H1 (cell line): Measurements from ENCODE around the gene SOD2. TPM values are rescaled to one million over a fixed set of nuclear protein-coding genes. Genes with fewer than 3 reads are reported as not detected.

Experiments used
- CTCF ChIA-PET: fragments of 300-600 bp; sonication (Branson Sonifier 250); formaldehyde crosslinking; loops from one replicate; lab custom pipeline; 2021; ENCODE audit not compliant: partially characterized antibody; lab: Charles Lee
- POLR2A ChIA-PET: fragments of 300-600 bp; sonication (Branson Sonifier 250); formaldehyde crosslinking; loops from one replicate; lab custom pipeline; 2021; ENCODE audit warnings: inconsistent platforms; ENCODE audit not compliant: partially characterized antibody; lab: Charles Lee
- DNase-seq, 2 experiments: peaks; one replicate each; pipeline versions ENCODE4 v3.0.0 to v3.0.0-alpha.2; 2010 to 2022; ENCODE audit warnings: low spot score in 2 of 2, low read depth in 1 of 2, mixed read lengths in 1 of 2
- FAIRE-seq: peaks from 2 replicates; lab custom pipeline; 2011; peaks lifted over from hg19 to GRCh38; lab: Jason Lieb, UNC
- H2AFZ ChIP-seq: 2 replicates; pipeline ENCODE4 v1.8.1; 2012; ENCODE audit warnings: low read length, inconsistent platforms
- H2AK5ac ChIP-seq: 2 replicates; pipeline ENCODE4 v1.6.1; 2013; ENCODE audit warnings: low read depth, low read length
- H2BK120ac ChIP-seq: replicated peaks from 2 replicates; pipeline ENCODE3; 2013; ENCODE audit warnings: low read depth, low read length, inconsistent platforms
- H2BK12ac ChIP-seq: 2 replicates; pipeline ENCODE4 v1.6.1; 2013; ENCODE audit warnings: low read depth, low read length
- H2BK15ac ChIP-seq: 2 replicates; pipeline ENCODE4 v1.6.1; 2013; ENCODE audit warnings: low read length
- H2BK20ac ChIP-seq: 2 replicates; pipeline ENCODE4 v1.6.1; 2013; ENCODE audit warnings: low read length
- H2BK5ac ChIP-seq: 2 replicates; pipeline ENCODE4 v1.6.1; 2013; ENCODE audit warnings: low read depth, low read length
- H3K14ac ChIP-seq: 2 replicates; pipeline ENCODE4 v1.6.1; 2013; ENCODE audit warnings: inconsistent platforms; ENCODE audit not compliant: insufficient read length
- H3K18ac ChIP-seq: 2 replicates; pipeline ENCODE4 v1.6.1; 2013; ENCODE audit warnings: low read length; ENCODE audit errors: extremely low read depth
- H3K23ac ChIP-seq: 2 replicates; pipeline ENCODE4 v1.6.1; 2013; ENCODE audit warnings: inconsistent platforms; ENCODE audit not compliant: insufficient read length
- H3K23me2 ChIP-seq: 2 replicates; pipeline ENCODE4 v1.6.1; 2013; ENCODE audit warnings: low read depth, low read length
- H3K27ac ChIP-seq: 2 replicates; pipeline ENCODE4 v1.6.1; 2011; ENCODE audit warnings: low read depth, low read length, inconsistent platforms
- H3K27me3 ChIP-seq, 4 experiments: replicated peaks in 1 of 4; 1 replicate in 1 of 4; 2 replicates in 3 of 4; pipeline versions ENCODE4 v1.6.1 to v1.8.1; 2011 to 2013; ENCODE audit warnings: low read length in 3 of 4, mild to moderate bottlenecking in 3 of 4, inconsistent platforms in 2 of 4, mixed read lengths in 2 of 4, moderate library complexity in 1 of 4; ENCODE audit not compliant: control insufficient read depth in 3 of 4, insufficient read depth in 3 of 4; ENCODE audit errors: extremely low read depth in 1 of 4
- H3K36me3 ChIP-seq, 4 experiments: 2 replicates each; pipeline versions ENCODE4 v1.6.1 to v1.8.1; 2011 to 2013; ENCODE audit warnings: mild to moderate bottlenecking in 4 of 4, low read length in 3 of 4, moderate library complexity in 2 of 4, control low read depth in 1 of 4, inconsistent platforms in 1 of 4; ENCODE audit not compliant: insufficient read depth in 4 of 4, control insufficient read depth in 2 of 4
- H3K4ac ChIP-seq: replicated peaks from 2 replicates; pipeline ENCODE3; 2013; ENCODE audit warnings: low read length, low read depth, mixed read lengths, inconsistent platforms; ENCODE audit not compliant: insufficient read length
- H3K4me1 ChIP-seq, 4 experiments: replicated peaks in 1 of 4; 1 replicate in 1 of 4; 2 replicates in 3 of 4; pipeline versions ENCODE4 v1.6.1 to v1.8.1; 2011 to 2013; ENCODE audit warnings: low read length in 3 of 4, inconsistent platforms in 2 of 4, mixed read lengths in 1 of 4; ENCODE audit not compliant: insufficient read depth in 4 of 4, control insufficient read depth in 3 of 4
- H3K4me2 ChIP-seq, 2 experiments: 2 replicates each; pipeline versions ENCODE4 v1.6.1 to v1.8.1; 2011 to 2013; ENCODE audit warnings: low read depth in 2 of 2, low read length in 2 of 2, control low read depth in 1 of 2, inconsistent platforms in 1 of 2, mild to moderate bottlenecking in 1 of 2; ENCODE audit not compliant: insufficient read depth in 1 of 2
- H3K4me3 ChIP-seq, 4 experiments: fragments of 200-600, 300-600 bp in 1 of 4; sonication (generic), shearing (Covaris generic), sonication (Bioruptor Twin) in 1 of 4; 2 replicates each; pipeline versions ENCODE4 v1.5.1 to v1.8.1; 2011 to 2016; ENCODE audit warnings: low read length in 4 of 4, low read depth in 3 of 4, control low read depth in 2 of 4, inconsistent platforms in 2 of 4, mild to moderate bottlenecking in 2 of 4, mixed read lengths in 1 of 4, moderate library complexity in 1 of 4; ENCODE audit not compliant: insufficient read depth in 2 of 4; ENCODE audit errors: extremely low read depth in 1 of 4
- H3K56ac ChIP-seq: replicated peaks from 2 replicates; pipeline ENCODE3; 2013; ENCODE audit warnings: low read depth, mild to moderate bottlenecking, mixed read lengths, low read length, inconsistent platforms; ENCODE audit not compliant: insufficient read length
- H3K79me1 ChIP-seq: 2 replicates; pipeline ENCODE4 v1.6.1; 2013; ENCODE audit warnings: low read depth, low read length, control low read depth
- H3K79me2 ChIP-seq, 2 experiments: 2 replicates each; pipeline versions ENCODE4 v1.6.1 to v1.8.1; 2012 to 2013; ENCODE audit warnings: low read length in 2 of 2, mild to moderate bottlenecking in 2 of 2, inconsistent platforms in 1 of 2; ENCODE audit not compliant: insufficient read depth in 2 of 2, control insufficient read depth in 1 of 2
- H3K9ac ChIP-seq, 4 experiments: replicated peaks in 1 of 4; 1 replicate in 1 of 4; 2 replicates in 3 of 4; pipeline versions ENCODE4 v1.6.1 to v1.8.1; 2011 to 2013; ENCODE audit warnings: low read depth in 3 of 4, low read length in 3 of 4, control low read depth in 2 of 4, mild to moderate bottlenecking in 2 of 4, moderate library complexity in 2 of 4, inconsistent platforms in 1 of 4; ENCODE audit errors: extremely low read depth in 1 of 4
- H3K9me3 ChIP-seq, 2 experiments: 2 replicates each; pipeline versions ENCODE4 v1.6.1 to v1.8.1; 2012 to 2013; ENCODE audit warnings: mild to moderate bottlenecking in 2 of 2, moderate library complexity in 2 of 2, control low read depth in 1 of 2, inconsistent platforms in 1 of 2, low read depth in 1 of 2, low read length in 1 of 2, mixed read lengths in 1 of 2; ENCODE audit not compliant: insufficient read depth in 2 of 2
- H4K20me1 ChIP-seq, 2 experiments: replicated peaks in 1 of 2; 2 replicates each; pipeline versions ENCODE3 to v1.8.1; 2011 to 2013; ENCODE audit warnings: inconsistent platforms in 2 of 2, low read length in 2 of 2, mild to moderate bottlenecking in 1 of 2; ENCODE audit not compliant: insufficient read depth in 2 of 2, control insufficient read depth in 1 of 2
- H4K5ac ChIP-seq: 2 replicates; pipeline ENCODE4 v1.6.1; 2013; ENCODE audit warnings: low read length, low read depth, mixed read lengths, inconsistent platforms; ENCODE audit not compliant: insufficient read length
- H4K8ac ChIP-seq: 2 replicates; pipeline ENCODE4 v1.8.0; 2013; ENCODE audit warnings: mild to moderate bottlenecking, moderate library complexity, low read length, inconsistent platforms; ENCODE audit not compliant: insufficient read depth; ENCODE audit errors: extremely low read depth
- H4K91ac ChIP-seq: replicated peaks from 2 replicates; pipeline ENCODE3; 2013; ENCODE audit warnings: low read length, mixed read lengths, inconsistent platforms; ENCODE audit not compliant: insufficient read length
- BCL11A ChIP-seq, 2 experiments: IDR thresholded peaks; one replicate each; pipeline ENCODE4 v1.6.1; 2011; ENCODE audit warnings: low read depth in 2 of 2, low read length in 2 of 2, mild to moderate bottlenecking in 2 of 2
- JUN ChIP-seq: IDR thresholded peaks from 2 replicates; pipeline ENCODE4 v1.6.1; 2011; ENCODE audit warnings: low read depth, mild to moderate bottlenecking, improper control_type of control experiment, low read length
- WGBS, 2 experiments: shearing (Covaris generic) in 1 of 2; methylation state at CpG; one replicate each; pipeline versions ENCODE4 v1.1.6 to v1.1.7; 2013 to 2015; ENCODE audit warnings: low lambda C conversion rate in 2 of 2, mixed read lengths in 2 of 2, inconsistent platforms in 1 of 2, low coverage in 1 of 2, missing lambda C conversion rate in 1 of 2; ENCODE audit not compliant: insufficient replicate concordance in 2 of 2, insufficient coverage in 1 of 2, insufficient read length in 1 of 2; ENCODE audit errors: extremely low coverage in 1 of 2, missing lambda C conversion rate in 1 of 2; 5-methylcytosine and 5-hydroxymethylcytosine counted together
- polyA plus RNA-seq, 7 experiments: library from polyadenylated mRNA; depleted of rRNA in 3 of 7; stranded (reverse) in 5 of 7; unstranded in 2 of 7; fragments of >200 nt in 5 of 7; fragments of 200-250 nt in 2 of 7; gene quantifications; 1 replicate in 5 of 7; 2 replicates in 1 of 7; 4 replicates in 1 of 7; pipeline versions ENCODE4 v1.2.1 to v1.2.3, GENCODE V29; 2011 to 2013; ENCODE audit warnings: missing spikeins in 2 of 7, mixed read lengths in 2 of 7
- total RNA-seq: library from RNA; stranded (reverse); fragmentation: NEBNext Ultra II Directional; extraction: Animal tissue kit (Norgen Biotek cat#: 25700); gene quantifications from 2 replicates; pipeline ENCODE4 v1.2.1, GENCODE V29; 2021

The SOD2 gene
- total and polyA plus RNA-seq, 2 of the 8 experiments (the other 6 are each of a cell fraction or from before 2014, with no cell fraction given) = 31.1 to 88.7 TPM

DNA sequence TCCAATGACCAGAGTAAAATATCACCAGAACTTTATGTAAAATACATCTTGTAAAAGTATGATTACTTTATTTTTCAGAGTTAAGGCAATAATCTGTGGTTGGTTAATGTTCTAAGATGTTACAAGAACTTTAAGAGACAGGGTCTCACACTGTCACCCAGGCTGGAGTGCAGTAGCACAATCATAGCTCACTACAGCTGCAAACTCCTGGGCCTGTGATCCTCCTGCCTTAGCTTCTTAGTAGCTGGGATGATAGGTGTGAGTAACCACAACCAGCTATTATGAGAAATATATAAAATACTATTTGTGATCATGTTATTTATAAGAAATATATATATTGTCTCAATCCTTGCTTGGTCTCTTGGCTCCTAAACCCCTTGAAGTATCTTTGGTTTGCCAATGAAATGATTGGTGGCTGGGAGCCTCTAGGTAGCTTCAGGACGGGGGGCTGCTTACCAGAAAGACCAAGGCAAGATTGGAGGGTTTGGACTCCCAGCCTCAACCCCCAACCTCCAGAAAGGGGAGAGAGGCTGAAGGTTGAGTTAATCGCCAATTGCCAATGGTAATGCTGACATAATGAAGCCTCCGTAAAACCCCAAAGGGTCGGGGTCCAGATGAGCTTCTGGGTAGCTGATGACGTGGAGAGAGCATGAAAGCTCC is 15.4 kb downstream of the SOD2 start:
- DNase-seq = no peak
- H3K4me2 ChIP-seq = no peak overlapping the region
- no peak overlapping the region for H4K91ac ChIP-seq
- H3K18ac ChIP-seq = no peak overlapping the region
- no peaks in the 10 kb centered on the region for H4K20me1 ChIP-seq
- no peak overlapping the region for H2BK15ac ChIP-seq
- no peak overlapping the region for H2BK120ac ChIP-seq
- no peak overlapping the region for H2BK20ac ChIP-seq
- no peak overlapping the region for H3K4ac ChIP-seq
- no peaks in the 10 kb centered on the region for H3K79me2 ChIP-seq
- H3K27ac ChIP-seq = no peak overlapping the region
- H2AK5ac ChIP-seq = no peak overlapping the region
- H4K5ac ChIP-seq = no peak overlapping the region
- H2AFZ ChIP-seq = no peak overlapping the region
- H3K9me3 ChIP-seq = no peaks in the 10 kb centered on the region
- H3K4me1 ChIP-seq = no peaks in the 10 kb centered on the region
- H3K23me2 ChIP-seq = no peaks in the 10 kb centered on the region
- H3K36me3 ChIP-seq = peaks cover 0 to 22% (median 4%) of the 10 kb centered on the region in 4 experiments; a peak in 3 of 8 replicates
- POLR2A ChIA-PET = interaction anchor here (1.2 to 1.4 kb wide), 2 partner anchors 12 to 16 kb away, joined by 3 to 4 read pairs; partner anchors contain the start of gene SOD2
- H2BK5ac ChIP-seq = no peak overlapping the region
- H2BK12ac ChIP-seq = no peak overlapping the region
- no peak overlapping the region for H4K8ac ChIP-seq
- CTCF ChIA-PET = interaction anchor here (0.7 to 1.0 kb wide), 2 partner anchors 174 to 508 kb away, joined by 3 read pairs; partner anchors contain the start of gene FNDC1
- no peak overlapping the region for H3K14ac ChIP-seq
- no peaks in the 10 kb centered on the region for H3K27me3 ChIP-seq
- no peak overlapping the region for H3K9ac ChIP-seq
- 88% methylated on average over 5 of the region's 5 CpGs; no CpG with 5 or more reads in 1 of the 2 experiments for WGBS, 2 experiments
- no peak overlapping the region for H3K23ac ChIP-seq
- no peak overlapping the region for H3K4me3 ChIP-seq
- no peak overlapping the region for H3K56ac ChIP-seq
- H3K79me1 ChIP-seq = no peaks in the 10 kb centered on the region
- no peak for FAIRE-seq
- TF ChIP-seq JUN (no peak), BCL11A (IDR thresholded peaks at IDR 0.05; ENCODE audit: low read depth in 2 of 2, low read length in 2 of 2) (no peak)
